ENCODE measurements around the gene CACYBP. TPM values are rescaled to one million over a fixed set of nuclear protein-coding genes. Genes with fewer than 3 reads are reported as not detected.

The CACYBP gene
- total RNA-seq, 1 donor = 71.7 TPM

- TF ChIP-seq CTCF (IDR thresholded peaks at IDR 0.05; ENCODE audit: extremely low read depth, low read depth, low read length) = no peak
- no peaks in the 10 kb centered on the region for H3K79me2 ChIP-seq (ENCODE audit: insufficient read depth, low read length)
- no peaks in the 10 kb centered on the region for H3K36me3 ChIP-seq (ENCODE audit: insufficient read depth, low read length)
- H3K9me3 ChIP-seq (ENCODE audit: low read depth, low read length) = no peaks in the 10 kb centered on the region
- H3K27ac ChIP-seq (ENCODE audit: low read depth, low read length) = no peak overlapping the region
- no peaks in the 10 kb centered on the region for H4K20me1 ChIP-seq (ENCODE audit: insufficient read depth, low read length)
- H3K27me3 ChIP-seq (ENCODE audit: insufficient read depth, low read length) = no peaks in the 10 kb centered on the region
- H2AFZ ChIP-seq (ENCODE audit: low read length) = no peak overlapping the region
- no peak for DNase-seq (ENCODE audit: insufficient read length, low spot score, missing footprints)
- H3K4me1 ChIP-seq (ENCODE audit: insufficient read depth, low read length) = no peaks in the 10 kb centered on the region
- H3K4me3 ChIP-seq (ENCODE audit: insufficient read depth, low read length) = no peak overlapping the region
- H3K4me2 ChIP-seq (ENCODE audit: insufficient read depth, low read length) = no peak overlapping the region
Measured at GRCh38 chr1:175034775-175035174, 35.0 kb downstream of the CACYBP start.

GRCh38 chr1:175035865-175036264 is 36.1 kb downstream of the CACYBP start:
- no peaks in the 10 kb centered on the region for H4K20me1 ChIP-seq (ENCODE audit: insufficient read depth, low read length)
- no peaks in the 10 kb centered on the region for H3K4me1 ChIP-seq (ENCODE audit: insufficient read depth, low read length)
- H2AFZ ChIP-seq (ENCODE audit: low read length) = no peak overlapping the region
- no peaks in the 10 kb centered on the region for H3K27me3 ChIP-seq (ENCODE audit: insufficient read depth, low read length)
- H3K27ac ChIP-seq (ENCODE audit: low read depth, low read length) = no peak overlapping the region
- no peak overlapping the region for H3K4me3 ChIP-seq (ENCODE audit: insufficient read depth, low read length)
- H3K79me2 ChIP-seq (ENCODE audit: insufficient read depth, low read length) = no peaks in the 10 kb centered on the region
- H3K9me3 ChIP-seq (ENCODE audit: low read depth, low read length) = no peaks in the 10 kb centered on the region
- DNase-seq (ENCODE audit: insufficient read length, low spot score, missing footprints) = no peak
- TF ChIP-seq CTCF (IDR thresholded peaks at IDR 0.05; ENCODE audit: extremely low read depth, low read depth, low read length) = no peak
- H3K36me3 ChIP-seq (ENCODE audit: insufficient read depth, low read length) = no peaks in the 10 kb centered on the region
- no peak overlapping the region for H3K4me2 ChIP-seq (ENCODE audit: insufficient read depth, low read length)

- no peak overlapping the region for H3K27ac ChIP-seq (ENCODE audit: low read depth, low read length)
- no peaks in the 10 kb centered on the region for H3K27me3 ChIP-seq (ENCODE audit: insufficient read depth, low read length)
- DNase-seq (ENCODE audit: insufficient read length, low spot score, missing footprints) = no peak
- no peaks in the 10 kb centered on the region for H3K9me3 ChIP-seq (ENCODE audit: low read depth, low read length)
- no peak overlapping the region for H3K4me2 ChIP-seq (ENCODE audit: insufficient read depth, low read length)
- H2AFZ ChIP-seq (ENCODE audit: low read length) = no peak overlapping the region
- H4K20me1 ChIP-seq (ENCODE audit: insufficient read depth, low read length) = no peaks in the 10 kb centered on the region
- H3K79me2 ChIP-seq (ENCODE audit: insufficient read depth, low read length) = no peaks in the 10 kb centered on the region
- no peak for TF ChIP-seq CTCF (IDR thresholded peaks at IDR 0.05; ENCODE audit: extremely low read depth, low read depth, low read length)
- H3K36me3 ChIP-seq (ENCODE audit: insufficient read depth, low read length) = no peaks in the 10 kb centered on the region
- no peaks in the 10 kb centered on the region for H3K4me1 ChIP-seq (ENCODE audit: insufficient read depth, low read length)
- H3K4me3 ChIP-seq (ENCODE audit: insufficient read depth, low read length) = no peak overlapping the region
Measured at GRCh38 chr1:175036476-175036875, 36.7 kb downstream of the CACYBP start.

- Histone ChIP-seq H4K20me1 (ENCODE audit: insufficient read depth, low read length) (no peaks in the 10 kb centered on the region), H3K36me3 (ENCODE audit: insufficient read depth, low read length) (no peaks in the 10 kb centered on the region), H3K4me3 (ENCODE audit: insufficient read depth, low read length) (no peak overlapping the region), H3K27me3 (ENCODE audit: insufficient read depth, low read length) (no peaks in the 10 kb centered on the region), H3K4me2 (ENCODE audit: insufficient read depth, low read length) (no peak overlapping the region), H2AFZ (ENCODE audit: low read length) (no peak overlapping the region), H3K27ac (ENCODE audit: low read depth, low read length) (no peak overlapping the region), H3K79me2 (ENCODE audit: insufficient read depth, low read length) (no peaks in the 10 kb centered on the region), H3K9me3 (ENCODE audit: low read depth, low read length) (no peaks in the 10 kb centered on the region), H3K4me1 (ENCODE audit: insufficient read depth, low read length) (no peaks in the 10 kb centered on the region)
- no peak for DNase-seq (ENCODE audit: insufficient read length, low spot score, missing footprints)
- no peak for TF ChIP-seq CTCF (IDR thresholded peaks at IDR 0.05; ENCODE audit: extremely low read depth, low read depth, low read length)
Measured at GRCh38 chr1:175037416-175037815, 37.7 kb downstream of the CACYBP start.

All from osteoblast (primary cell).